Glutamatergic neuron (in vitro differentiated cells): ENCODE data around the gene MAGEB6B. TPM values are rescaled to one million over a fixed set of nuclear protein-coding genes. Genes with fewer than 3 reads are reported as not detected.
"Not testable (repeated sequence)": the region's sequence is repeated elsewhere in the genome, so short reads cannot be mapped to it uniquely, and the experiment has no call there.

ENCODE experiments used
- DNase-seq: peaks from one replicate; pipeline ENCODE4 v3.0.0; 2022
- H3K27ac Mint-ChIP-seq: one replicate; pipeline ENCODE4 v1.8.0; 2020; ENCODE audit warnings: mild to moderate bottlenecking, mixed read lengths, inconsistent platforms; ENCODE audit not compliant: unreplicated experiment
- H3K27me3 Mint-ChIP-seq: one replicate; pipeline ENCODE4 v1.8.0; 2020; ENCODE audit warnings: mild to moderate bottlenecking, moderate library complexity, mixed read lengths, inconsistent platforms; ENCODE audit not compliant: unreplicated experiment
- H3K36me3 Mint-ChIP-seq: one replicate; pipeline ENCODE4 v1.8.0; 2020; ENCODE audit warnings: mild to moderate bottlenecking, mixed read lengths, inconsistent platforms; ENCODE audit not compliant: unreplicated experiment
- H3K4me1 Mint-ChIP-seq: one replicate; pipeline ENCODE4 v1.8.0; 2020; ENCODE audit warnings: mild to moderate bottlenecking, low read depth, mixed read lengths, inconsistent platforms; ENCODE audit not compliant: unreplicated experiment
- H3K4me3 Mint-ChIP-seq: one replicate; pipeline ENCODE4 v1.8.0; 2020; ENCODE audit warnings: mild to moderate bottlenecking, mixed read lengths, inconsistent platforms; ENCODE audit not compliant: unreplicated experiment
- H3K9me3 Mint-ChIP-seq: one replicate; pipeline ENCODE4 v1.8.0; 2020; ENCODE audit warnings: mild to moderate bottlenecking, moderate library complexity, mixed read lengths, inconsistent platforms; ENCODE audit not compliant: unreplicated experiment
- CTCF ChIP-seq: fragments of 200-600 bp; sonication (generic); IDR thresholded peaks from one replicate; pipeline ENCODE4 v1.5.0; 2021; ENCODE audit not compliant: partially characterized antibody, unreplicated experiment
- long read RNA-seq: library from polyadenylated mRNA; unstranded; transcript quantifications from one replicate; pipeline ENCODE4 v2.0.0, GENCODE V29; 2020; ENCODE audit not compliant: unreplicated experiment
- total RNA-seq: library from RNA; stranded (reverse); fragmentation: NEBNext Ultra II Directional; extraction: Animal tissue kit (Norgen Biotek cat#: 25700); gene quantifications from one replicate; pipeline ENCODE4 v1.2.1, GENCODE V29; 2021; ENCODE audit not compliant: unreplicated experiment

Gene MAGEB6B, protein sequence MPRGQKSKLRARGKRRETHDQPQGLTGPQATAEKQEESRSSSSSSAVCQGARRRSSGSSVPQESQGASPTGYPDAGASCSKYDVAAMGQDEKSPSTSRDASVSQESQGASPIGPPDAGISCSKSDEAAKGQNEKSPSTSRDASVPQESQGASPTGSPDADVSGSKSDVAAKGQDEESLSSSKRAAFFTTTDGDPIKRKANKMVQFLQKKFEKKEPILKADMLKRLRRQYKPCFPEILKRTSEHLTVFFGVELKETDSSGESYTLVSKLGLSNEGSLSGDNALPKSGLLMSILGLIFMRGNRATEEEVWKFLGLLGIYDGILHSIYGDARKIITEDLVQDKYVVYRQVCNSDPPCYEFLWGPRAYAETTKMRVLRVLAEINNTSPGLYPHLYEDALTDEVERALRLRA
- not detected for total RNA-seq
- long read RNA-seq = 0 reads

DNA sequence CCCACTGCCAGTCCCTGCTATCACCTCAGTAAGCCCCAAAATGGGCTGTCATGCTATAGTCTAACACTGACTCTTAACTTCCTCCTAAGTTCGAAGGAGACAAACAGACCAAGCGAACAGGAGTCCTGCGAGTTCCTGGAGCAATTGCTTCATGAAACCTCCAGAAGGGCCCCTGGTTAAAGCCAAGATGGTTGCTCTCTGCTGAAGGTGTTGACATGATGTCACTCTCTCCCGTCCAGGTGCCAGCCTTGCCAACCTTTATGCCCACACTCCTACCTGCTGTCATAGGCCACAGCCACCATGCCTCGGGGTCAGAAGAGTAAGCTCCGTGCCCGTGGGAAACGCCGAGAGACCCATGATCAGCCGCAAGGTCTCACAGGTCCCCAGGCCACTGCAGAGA lies at the start of gene MAGEB6B:
MAGEB6B (plus strand) TSS at position 301 of the 400 bp plus-strand sequence; CDS start at position 301, 0 bp downstream.
- Mint-ChIP-seq H3K4me1 (no peaks in the 10 kb centered on the region), H3K4me3 (no peak within 1 kb of the TSS), H3K27me3 (no peaks in the 10 kb centered on the region)

DNA sequence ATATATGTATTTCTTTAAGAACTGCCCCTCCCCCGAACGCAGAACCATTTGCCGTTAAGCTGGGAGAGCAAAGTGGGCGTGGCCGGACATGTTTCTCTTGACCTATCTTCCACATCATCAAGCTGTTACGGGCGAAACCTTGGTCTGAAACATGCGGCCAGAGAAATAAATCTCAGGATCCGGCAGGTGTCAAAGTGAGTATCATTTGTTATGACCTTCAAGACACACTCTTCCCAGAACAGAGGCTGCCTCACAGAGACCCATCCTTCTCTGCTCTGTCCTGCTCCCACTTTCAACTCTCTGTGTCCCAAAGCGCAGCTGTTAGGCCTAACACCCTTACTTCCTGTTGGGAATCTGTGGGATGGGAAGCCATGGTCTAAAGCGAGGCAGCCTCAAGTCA lies 22.1 kb upstream of the MAGEB6B start, which contains the start of gene MAGEB18:
MAGEB18 (plus strand) TSS at position 70 of the 400 bp plus-strand sequence. CDS start 643 bp downstream, outside the sequence.
- no peaks in the 10 kb centered on the region for H3K9me3 Mint-ChIP-seq
- H3K27me3 Mint-ChIP-seq = no peaks in the 10 kb centered on the region
- H3K36me3 Mint-ChIP-seq = no peaks in the 10 kb centered on the region
- no peak for DNase-seq
- H3K4me3 Mint-ChIP-seq = no peak within 1 kb of the TSS
- TF ChIP-seq CTCF = no peak
- no peaks in the 10 kb centered on the region for H3K4me1 Mint-ChIP-seq
- H3K27ac Mint-ChIP-seq = no peak within 1 kb of the TSS

More for the DNA sequence above, at the start of gene MAGEB6B:
- TF ChIP-seq CTCF = no peak
- peaks cover 2% of the 10 kb centered on the region for H3K9me3 Mint-ChIP-seq
- no peak for DNase-seq
- H3K36me3 Mint-ChIP-seq = no peaks in the 10 kb centered on the region
- H3K27ac Mint-ChIP-seq = no peak within 1 kb of the TSS

DNA sequence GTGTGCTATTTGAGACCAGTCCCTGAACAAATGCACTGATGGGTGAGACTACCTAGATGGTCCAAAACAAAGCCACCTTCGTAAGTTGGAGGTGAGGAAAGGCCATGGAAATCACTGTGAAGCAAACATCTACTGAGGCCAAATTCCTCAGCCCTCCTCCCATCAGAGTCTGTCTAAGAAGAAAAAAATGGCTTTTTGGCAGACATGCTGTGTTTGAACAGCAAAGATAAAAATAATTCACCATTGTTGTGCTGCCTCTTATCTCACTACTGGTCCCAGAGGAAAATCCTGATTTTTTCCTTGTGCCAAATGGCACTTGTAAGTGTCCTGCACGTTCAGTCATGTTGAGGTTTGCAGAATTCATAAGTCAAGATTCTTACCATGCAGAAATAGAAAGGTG lies 14.4 kb upstream of the MAGEB6B start:
- no peak overlapping the region for H3K27ac Mint-ChIP-seq
- no peak for DNase-seq
- H3K4me1 Mint-ChIP-seq = no peaks in the 10 kb centered on the region
- no peaks in the 10 kb centered on the region for H3K36me3 Mint-ChIP-seq
- H3K27me3 Mint-ChIP-seq = no peaks in the 10 kb centered on the region
- no peak overlapping the region for H3K4me3 Mint-ChIP-seq
- no peak for TF ChIP-seq CTCF
- H3K9me3 Mint-ChIP-seq = no peaks in the 10 kb centered on the region

- H3K4me3 Mint-ChIP-seq = no peak within 1 kb of the TSS
- no peaks in the 10 kb centered on the region for H3K9me3 Mint-ChIP-seq
- TF ChIP-seq CTCF = no peak
- no peak within 1 kb of the TSS for H3K27ac Mint-ChIP-seq
- DNase-seq = no peak
- H3K27me3 Mint-ChIP-seq = no peaks in the 10 kb centered on the region
- H3K4me1 Mint-ChIP-seq = no peaks in the 10 kb centered on the region
- H3K36me3 Mint-ChIP-seq = no peaks in the 10 kb centered on the region
These were observed 31.8 kb downstream of the MAGEB6B start, which contains the start of gene MAGEB6 for GRCh38 chrX:26192204-26192603. Gene MAGEB6, plus strand, starts transcription at chrX:26192440. Its CDS starts 1,407 bp downstream, at chrX:26193847.

- H3K27me3 Mint-ChIP-seq = no peaks in the 10 kb centered on the region
- H3K4me1 Mint-ChIP-seq = no peaks in the 10 kb centered on the region
- no peaks in the 10 kb centered on the region for H3K36me3 Mint-ChIP-seq
- no peak overlapping the region for H3K4me3 Mint-ChIP-seq
- TF ChIP-seq CTCF = no peak
- H3K27ac Mint-ChIP-seq = no peak overlapping the region
- H3K9me3 Mint-ChIP-seq = no peaks in the 10 kb centered on the region
- no peak for DNase-seq
These were observed 43.2 kb downstream of the MAGEB6B start for GRCh38 chrX:26203561-26203960.

DNA sequence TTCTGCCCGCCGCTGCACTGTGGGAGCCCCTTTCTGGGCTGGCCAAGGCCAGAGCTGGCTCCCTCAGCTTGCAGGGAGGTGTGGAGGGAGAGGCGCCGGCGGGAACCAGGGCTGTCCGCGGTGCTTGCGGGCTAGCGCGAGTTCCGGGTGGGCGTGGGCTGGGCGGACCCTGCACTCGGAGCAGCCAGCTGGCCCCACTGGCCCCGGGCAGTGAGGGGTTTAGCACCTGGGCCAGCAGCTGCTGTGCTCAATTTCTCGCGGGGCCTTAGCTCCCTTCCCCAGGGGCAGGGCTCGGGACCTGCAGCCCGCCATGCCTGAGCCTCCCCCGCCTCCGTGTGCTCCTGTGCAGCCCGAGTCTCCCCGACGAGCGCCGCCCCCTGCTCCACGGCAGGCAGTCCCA lies 44.3 kb downstream of the MAGEB6B start:
- not testable (repeated sequence) for H3K36me3 Mint-ChIP-seq, H3K27ac Mint-ChIP-seq, H3K9me3 Mint-ChIP-seq, DNase-seq, H3K4me3 Mint-ChIP-seq, H3K4me1 Mint-ChIP-seq, H3K27me3 Mint-ChIP-seq
